MCF 10A (cell line): Measurements from ENCODE around the gene PNPLA8. TPM values are rescaled to one million over a fixed set of nuclear protein-coding genes. Genes with fewer than 3 reads are reported as not detected.

Experiments
- BruUV-seq: library from RNA; stranded (reverse); fragments of 400-500 nt; replicated peaks from 2 replicates; lab custom pipeline; 2021; lab: Mats Ljungman, UMichigan
- CTCF ChIA-PET: fragments of 300-600 bp; sonication (Branson Sonifier 250); formaldehyde crosslinking; extraction: SDS; loops from one replicate; lab custom pipeline; 2021; ENCODE audit warnings: antibody characterized with exemption, inconsistent platforms; lab: Yijun Ruan, JAX
- POLR2A ChIA-PET: fragments of 300-600, 350-650 bp; sonication (Branson Sonifier 250); formaldehyde crosslinking; extraction: SDS; loops from one replicate; lab custom pipeline; 2020; ENCODE audit warnings: antibody characterized with exemption, inconsistent platforms; lab: Yijun Ruan, JAX
- DNase-seq: peaks from one replicate; pipeline ENCODE4 v3.0.0-alpha.2; 2018; ENCODE audit not compliant: unreplicated experiment
- H3K27ac Mint-ChIP-seq: one replicate; pipeline ENCODE4 v1.8.0; 2022; ENCODE audit warnings: mild to moderate bottlenecking, low read depth, mixed read lengths; ENCODE audit not compliant: unreplicated experiment
- H3K27me3 Mint-ChIP-seq: one replicate; pipeline ENCODE4 v1.8.0; 2022; ENCODE audit warnings: mixed read lengths; ENCODE audit not compliant: insufficient read depth, unreplicated experiment
- H3K36me3 Mint-ChIP-seq: one replicate; pipeline ENCODE4 v1.8.0; 2022; ENCODE audit warnings: mild to moderate bottlenecking, moderate library complexity, mixed read lengths; ENCODE audit not compliant: insufficient read depth, unreplicated experiment
- H3K4me1 Mint-ChIP-seq: one replicate; pipeline ENCODE4 v1.8.0; 2022; ENCODE audit warnings: mixed read lengths; ENCODE audit not compliant: insufficient read depth, unreplicated experiment
- H3K4me3 Mint-ChIP-seq: one replicate; pipeline ENCODE4 v1.8.0; 2022; ENCODE audit warnings: mild to moderate bottlenecking, moderate library complexity, mixed read lengths; ENCODE audit not compliant: unreplicated experiment
- H3K9me3 Mint-ChIP-seq: one replicate; pipeline ENCODE4 v1.8.0; 2022; ENCODE audit warnings: mixed read lengths; ENCODE audit not compliant: unreplicated experiment
- intact Hi-C: fragments of 100-400 bp; cut with micrococcal nuclease; formaldehyde crosslinking; loops from 2 replicates; pipeline ENCODE4 v1.14.1; 2022
- total RNA-seq: library from RNA; stranded (reverse); gene quantifications from 2 replicates; pipeline ENCODE4 v1.2.3, GENCODE V29; 2022
- TF ChIP-seq, protein P1 (sequence below): fragments of 200-600 bp; IDR thresholded peaks from one replicate; pipeline ENCODE4 v1.8.0; 2022; ENCODE audit warnings: antibody characterized with exemption, mild to moderate bottlenecking; ENCODE audit not compliant: unreplicated experiment

PNPLA8 gene
- total RNA-seq, 1 experiment from 2014 or later = 28.5 TPM

DNA sequence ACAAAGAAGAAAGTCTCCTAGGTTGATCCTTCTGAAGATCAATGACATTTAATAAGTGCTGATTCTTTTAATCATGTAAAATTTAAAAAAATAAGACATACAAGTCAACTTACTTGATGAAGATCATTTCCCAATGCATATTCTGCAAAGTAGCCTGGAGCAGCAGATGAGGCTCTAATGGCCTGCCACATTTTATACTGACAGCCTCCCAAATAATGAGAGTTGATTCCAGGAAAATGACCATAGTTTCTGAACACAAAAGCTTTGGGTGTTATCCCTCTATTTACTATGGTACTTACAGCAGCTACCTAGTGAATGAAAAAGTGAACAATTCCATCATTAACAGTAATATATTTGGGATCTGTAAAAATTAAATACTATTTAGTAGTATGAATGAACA is 38.3 kb downstream of the PNPLA8 start:
- intact Hi-C loops = no loop called here
- H3K4me1 Mint-ChIP-seq = no peaks in the 10 kb centered on the region
- BruUV-seq = no TSS peak

DNA sequence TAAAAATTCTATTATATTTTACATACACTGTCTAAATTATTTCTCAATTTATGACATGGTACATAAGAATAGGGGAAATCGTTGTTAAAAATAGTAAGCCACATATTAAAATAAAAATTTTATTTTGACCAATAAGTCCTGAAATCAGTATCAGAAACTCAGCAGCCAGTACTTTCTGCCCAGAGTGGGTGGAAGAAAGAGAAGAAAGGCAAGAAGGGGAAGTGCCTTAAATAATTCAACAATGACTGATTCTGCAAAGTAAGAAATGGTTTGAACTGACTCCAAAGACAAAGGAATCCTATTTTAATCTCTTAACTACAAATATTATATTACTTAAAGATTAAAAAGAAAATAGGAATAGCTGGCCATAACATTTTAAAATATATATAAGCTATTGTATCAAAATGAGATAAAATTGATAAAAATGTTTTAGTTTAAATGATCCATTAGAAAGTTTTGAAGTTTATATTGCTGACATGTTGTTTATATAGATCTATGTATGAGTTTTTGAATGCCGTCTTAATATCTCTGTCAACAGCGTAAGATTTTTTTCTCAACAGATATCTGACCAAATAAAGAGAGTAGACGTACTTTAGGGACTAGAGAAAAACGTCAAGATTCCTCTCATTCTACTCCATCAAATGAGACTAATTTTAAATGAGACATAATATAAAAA is 39.5 kb downstream of the PNPLA8 start:
- no peak for DNase-seq
- Mint-ChIP-seq H3K27me3 (no peaks in the 10 kb centered on the region), H3K4me1 (no peaks in the 10 kb centered on the region), H3K4me3 (no peak overlapping the region), H3K27ac (no peak overlapping the region), H3K9me3 (no peaks in the 10 kb centered on the region), H3K36me3 (peaks cover 48% of the 10 kb centered on the region)
- TF ChIP-seq, protein P1, sequence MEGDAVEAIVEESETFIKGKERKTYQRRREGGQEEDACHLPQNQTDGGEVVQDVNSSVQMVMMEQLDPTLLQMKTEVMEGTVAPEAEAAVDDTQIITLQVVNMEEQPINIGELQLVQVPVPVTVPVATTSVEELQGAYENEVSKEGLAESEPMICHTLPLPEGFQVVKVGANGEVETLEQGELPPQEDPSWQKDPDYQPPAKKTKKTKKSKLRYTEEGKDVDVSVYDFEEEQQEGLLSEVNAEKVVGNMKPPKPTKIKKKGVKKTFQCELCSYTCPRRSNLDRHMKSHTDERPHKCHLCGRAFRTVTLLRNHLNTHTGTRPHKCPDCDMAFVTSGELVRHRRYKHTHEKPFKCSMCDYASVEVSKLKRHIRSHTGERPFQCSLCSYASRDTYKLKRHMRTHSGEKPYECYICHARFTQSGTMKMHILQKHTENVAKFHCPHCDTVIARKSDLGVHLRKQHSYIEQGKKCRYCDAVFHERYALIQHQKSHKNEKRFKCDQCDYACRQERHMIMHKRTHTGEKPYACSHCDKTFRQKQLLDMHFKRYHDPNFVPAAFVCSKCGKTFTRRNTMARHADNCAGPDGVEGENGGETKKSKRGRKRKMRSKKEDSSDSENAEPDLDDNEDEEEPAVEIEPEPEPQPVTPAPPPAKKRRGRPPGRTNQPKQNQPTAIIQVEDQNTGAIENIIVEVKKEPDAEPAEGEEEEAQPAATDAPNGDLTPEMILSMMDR = no peak
- BruUV-seq = no TSS peak
- intact Hi-C loops = no loop called here
- ChIA-PET CTCF (interaction anchor here (1.7 to 2.4 kb wide), 3 partner anchors 11 to 303 kb away, joined by 5 to 10 read pairs (median 9); no protein-coding TSS in a partner anchor), POLR2A (interaction anchor here (1.0 kb wide), 1 partner anchor 11 kb away, joined by 4 read pairs; no protein-coding TSS in a partner anchor)

More for the DNA sequence above, 38.3 kb downstream of the PNPLA8 start:
- no peak overlapping the region for H3K27ac Mint-ChIP-seq
- TF ChIP-seq, protein P1 = no peak
- no peaks in the 10 kb centered on the region for H3K27me3 Mint-ChIP-seq
- H3K9me3 Mint-ChIP-seq = no peaks in the 10 kb centered on the region
- DNase-seq = no peak
- no peak overlapping the region for H3K4me3 Mint-ChIP-seq
- H3K36me3 Mint-ChIP-seq = peaks cover 52% of the 10 kb centered on the region
- ChIA-PET CTCF (interaction anchor here (1.3 to 2.4 kb wide), 4 partner anchors 9 to 306 kb away, joined by 4 to 10 read pairs (median 7); no protein-coding TSS in a partner anchor), POLR2A (no interaction called here)

DNA sequence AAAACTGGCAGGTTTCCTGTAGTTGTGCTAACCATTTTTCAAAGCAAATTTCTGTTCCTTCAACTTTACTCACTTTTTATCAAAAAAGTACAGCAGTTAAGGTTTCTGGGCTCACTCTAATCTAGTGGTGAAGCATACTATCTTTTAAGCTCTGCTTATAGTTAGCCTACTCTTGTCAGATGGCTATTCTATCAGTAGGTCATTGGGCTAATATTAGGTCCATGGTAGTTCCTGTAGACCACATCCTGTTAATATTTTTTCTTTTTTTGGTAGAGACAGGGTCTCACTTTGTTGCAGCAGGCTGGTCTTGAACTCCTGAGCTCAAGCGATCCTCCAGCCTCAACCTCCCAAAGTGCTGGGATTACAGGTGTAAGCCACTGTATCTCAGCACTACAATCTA is 41.8 kb downstream of the PNPLA8 start:
- ChIA-PET CTCF (interaction anchor here (1.5 to 2.5 kb wide), 2 partner anchors 10 to 13 kb away, joined by 4 to 12 read pairs; no protein-coding TSS in a partner anchor), POLR2A (interaction anchor here (1.0 kb wide), 1 partner anchor 741 kb away, joined by 3 read pairs; no protein-coding TSS in a partner anchor)
- no peaks in the 10 kb centered on the region for H3K9me3 Mint-ChIP-seq
- peaks cover 26% of the 10 kb centered on the region for H3K36me3 Mint-ChIP-seq
- H3K4me1 Mint-ChIP-seq = no peaks in the 10 kb centered on the region
- no peak overlapping the region for H3K27ac Mint-ChIP-seq
- intact Hi-C loops = no loop called here
- H3K27me3 Mint-ChIP-seq = no peaks in the 10 kb centered on the region
- DNase-seq = no peak
- H3K4me3 Mint-ChIP-seq = no peak overlapping the region
- TF ChIP-seq, protein P1 = no peak
- no TSS peak for BruUV-seq

DNA sequence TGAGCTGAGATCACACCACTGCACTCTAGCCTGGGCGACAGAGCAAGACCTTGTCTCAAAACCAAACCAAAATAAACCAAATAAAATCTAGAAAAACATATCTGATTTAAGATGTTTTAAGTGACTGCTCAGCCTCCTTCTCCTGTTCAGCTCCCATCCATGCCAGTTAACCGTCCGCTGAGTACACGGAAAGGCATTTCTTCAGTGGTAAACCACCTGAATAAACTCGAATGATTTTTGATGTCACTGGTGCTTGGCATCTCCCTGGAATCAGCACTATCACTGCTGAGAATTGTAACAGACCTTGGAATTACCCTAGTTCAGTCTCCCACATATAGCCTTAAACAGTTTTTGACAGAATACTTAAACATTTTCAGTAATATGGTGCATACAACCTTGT is 45.6 kb downstream of the PNPLA8 start:
- peaks cover 39% of the 10 kb centered on the region for H3K36me3 Mint-ChIP-seq
- ChIA-PET POLR2A (no interaction called here), CTCF (interaction anchor here (0.6 kb wide), 1 partner anchor 17 kb away, joined by 4 read pairs; no protein-coding TSS in a partner anchor)
- no peak overlapping the region for H3K27ac Mint-ChIP-seq
- BruUV-seq = no TSS peak
- no peaks in the 10 kb centered on the region for H3K27me3 Mint-ChIP-seq
- no peak overlapping the region for H3K4me3 Mint-ChIP-seq
- no peak for DNase-seq
- H3K9me3 Mint-ChIP-seq = no peaks in the 10 kb centered on the region
- TF ChIP-seq, protein P1 = no peak
- intact Hi-C loops = no loop called here
- no peaks in the 10 kb centered on the region for H3K4me1 Mint-ChIP-seq
